ENCODE data around the gene MS4A10.

Gene MS4A10

GRCh38 chr11:60788401-60789125, 3.4 kb downstream of the MS4A10 start:
- Mint-ChIP-seq H3K27me3 (no peaks in the 10 kb centered on the region), H3K4me1 (ENCODE audit: low read depth) (no peaks in the 10 kb centered on the region), H3K27ac (no peak overlapping the region), H3K36me3 (ENCODE audit: low read depth) (no peaks in the 10 kb centered on the region), H3K9me3 (no peaks in the 10 kb centered on the region), H3K4me3 (no peak overlapping the region)
- DNase-seq: no peak

- no peak for DNase-seq
- no peaks in the 10 kb centered on the region for H3K27me3 Mint-ChIP-seq
- no peak overlapping the region for H3K4me3 Mint-ChIP-seq
- no peaks in the 10 kb centered on the region for H3K9me3 Mint-ChIP-seq
- H3K4me1 Mint-ChIP-seq (ENCODE audit: low read depth): no peaks in the 10 kb centered on the region
- no peak overlapping the region for H3K27ac Mint-ChIP-seq
- no peaks in the 10 kb centered on the region for H3K36me3 Mint-ChIP-seq (ENCODE audit: low read depth)
Measured at GRCh38 chr11:60790726-60791125, 5.6 kb downstream of the MS4A10 start.

GRCh38 chr11:60791153-60791933, 6.2 kb downstream of the MS4A10 start:
- Mint-ChIP-seq H3K4me1 (ENCODE audit: low read depth) (no peaks in the 10 kb centered on the region), H3K27me3 (no peaks in the 10 kb centered on the region), H3K9me3 (no peaks in the 10 kb centered on the region), H3K4me3 (no peak overlapping the region), H3K36me3 (ENCODE audit: low read depth) (no peaks in the 10 kb centered on the region), H3K27ac (no peak overlapping the region)
- no peak for DNase-seq

- no peak overlapping the region for H3K27ac Mint-ChIP-seq
- H3K4me3 Mint-ChIP-seq: no peak overlapping the region
- H3K9me3 Mint-ChIP-seq: no peaks in the 10 kb centered on the region
- H3K4me1 Mint-ChIP-seq (ENCODE audit: low read depth): no peaks in the 10 kb centered on the region
- no peaks in the 10 kb centered on the region for H3K36me3 Mint-ChIP-seq (ENCODE audit: low read depth)
- no peaks in the 10 kb centered on the region for H3K27me3 Mint-ChIP-seq
- no peak for DNase-seq
Measured at GRCh38 chr11:60792521-60792920, 7.4 kb downstream of the MS4A10 start.

GRCh38 chr11:60795291-60795690, 10.2 kb downstream of the MS4A10 start:
- no peak overlapping the region for H3K27ac Mint-ChIP-seq

GRCh38 chr11:60797846-60798630, 12.9 kb downstream of the MS4A10 start:
- H3K4me3 Mint-ChIP-seq: no peak overlapping the region
- H3K27ac Mint-ChIP-seq: no peak overlapping the region

More at GRCh38 chr11:60795291-60795690, 10.2 kb downstream of the MS4A10 start:
- no peaks in the 10 kb centered on the region for H3K36me3 Mint-ChIP-seq (ENCODE audit: low read depth)
- H3K4me1 Mint-ChIP-seq (ENCODE audit: low read depth): no peaks in the 10 kb centered on the region
- no peak for DNase-seq
- H3K9me3 Mint-ChIP-seq: no peaks in the 10 kb centered on the region
- H3K4me3 Mint-ChIP-seq: no peak overlapping the region
- H3K27me3 Mint-ChIP-seq: no peaks in the 10 kb centered on the region

GRCh38 chr11:60798631-60799030, 13.5 kb downstream of the MS4A10 start:
- no peak overlapping the region for H3K27ac Mint-ChIP-seq
- H3K4me3 Mint-ChIP-seq: no peak overlapping the region
- DNase-seq: no peak
- no peaks in the 10 kb centered on the region for H3K36me3 Mint-ChIP-seq (ENCODE audit: low read depth)
- peaks cover 6% of the 10 kb centered on the region for H3K27me3 Mint-ChIP-seq
- H3K9me3 Mint-ChIP-seq: no peaks in the 10 kb centered on the region
- no peaks in the 10 kb centered on the region for H3K4me1 Mint-ChIP-seq (ENCODE audit: low read depth)

More at GRCh38 chr11:60797846-60798630, 12.9 kb downstream of the MS4A10 start:
- no peaks in the 10 kb centered on the region for H3K9me3 Mint-ChIP-seq
- H3K27me3 Mint-ChIP-seq: peaks cover 6% of the 10 kb centered on the region
- no peaks in the 10 kb centered on the region for H3K36me3 Mint-ChIP-seq (ENCODE audit: low read depth)
- H3K4me1 Mint-ChIP-seq (ENCODE audit: low read depth): no peaks in the 10 kb centered on the region
- DNase-seq: no peak

- H3K4me3 Mint-ChIP-seq: no peak overlapping the region
- H3K4me1 Mint-ChIP-seq (ENCODE audit: low read depth): no peaks in the 10 kb centered on the region
- no peak for DNase-seq
- no peaks in the 10 kb centered on the region for H3K36me3 Mint-ChIP-seq (ENCODE audit: low read depth)
- no peak overlapping the region for H3K27ac Mint-ChIP-seq
- H3K9me3 Mint-ChIP-seq: no peaks in the 10 kb centered on the region
- peaks cover 6% of the 10 kb centered on the region for H3K27me3 Mint-ChIP-seq
Measured at GRCh38 chr11:60801194-60801593, 16.1 kb downstream of the MS4A10 start.

- H3K9me3 Mint-ChIP-seq: no peaks in the 10 kb centered on the region
- H3K36me3 Mint-ChIP-seq (ENCODE audit: low read depth): no peaks in the 10 kb centered on the region
- H3K4me3 Mint-ChIP-seq: no peak overlapping the region
- DNase-seq: no peak
- H3K27ac Mint-ChIP-seq: no peak overlapping the region
- no peaks in the 10 kb centered on the region for H3K4me1 Mint-ChIP-seq (ENCODE audit: low read depth)
- H3K27me3 Mint-ChIP-seq: peaks cover 6% of the 10 kb centered on the region
Measured at GRCh38 chr11:60803273-60803936, 18.3 kb downstream of the MS4A10 start.

- Mint-ChIP-seq H3K4me3 (no peak overlapping the region), H3K9me3 (no peaks in the 10 kb centered on the region), H3K27ac (no peak overlapping the region), H3K36me3 (ENCODE audit: low read depth) (no peaks in the 10 kb centered on the region), H3K27me3 (no peaks in the 10 kb centered on the region), H3K4me1 (ENCODE audit: low read depth) (no peaks in the 10 kb centered on the region)
- no peak for DNase-seq
Measured at GRCh38 chr11:60809249-60809648, 24.1 kb downstream of the MS4A10 start.

GRCh38 chr11:60809691-60810090, 24.6 kb downstream of the MS4A10 start:
- Mint-ChIP-seq H3K27ac (no peak overlapping the region), H3K9me3 (no peaks in the 10 kb centered on the region), H3K4me1 (ENCODE audit: low read depth) (no peaks in the 10 kb centered on the region), H3K36me3 (ENCODE audit: low read depth) (no peaks in the 10 kb centered on the region), H3K27me3 (no peaks in the 10 kb centered on the region), H3K4me3 (no peak overlapping the region)
- no peak for DNase-seq

- Mint-ChIP-seq H3K4me3 (no peak overlapping the region), H3K4me1 (ENCODE audit: low read depth) (no peaks in the 10 kb centered on the region), H3K27me3 (no peaks in the 10 kb centered on the region), H3K27ac (no peak overlapping the region), H3K36me3 (ENCODE audit: low read depth) (no peaks in the 10 kb centered on the region), H3K9me3 (no peaks in the 10 kb centered on the region)
- DNase-seq: no peak
Measured at GRCh38 chr11:60810151-60810550, 25.0 kb downstream of the MS4A10 start.

GRCh38 chr11:60810569-60810968, 25.4 kb downstream of the MS4A10 start:
- H3K9me3 Mint-ChIP-seq: no peaks in the 10 kb centered on the region
- H3K27me3 Mint-ChIP-seq: no peaks in the 10 kb centered on the region
- H3K4me1 Mint-ChIP-seq (ENCODE audit: low read depth): no peaks in the 10 kb centered on the region
- no peak overlapping the region for H3K4me3 Mint-ChIP-seq
- no peaks in the 10 kb centered on the region for H3K36me3 Mint-ChIP-seq (ENCODE audit: low read depth)
- H3K27ac Mint-ChIP-seq: no peak overlapping the region
- DNase-seq: no peak

GRCh38 chr11:60813324-60813723, 28.2 kb downstream of the MS4A10 start:
- Mint-ChIP-seq H3K9me3 (peaks cover 6% of the 10 kb centered on the region), H3K4me1 (ENCODE audit: low read depth) (no peaks in the 10 kb centered on the region), H3K27ac (no peak overlapping the region), H3K27me3 (no peaks in the 10 kb centered on the region), H3K36me3 (ENCODE audit: low read depth) (no peaks in the 10 kb centered on the region), H3K4me3 (no peak overlapping the region)
- DNase-seq: no peak
